Measurements from ENCODE around the gene HID1. TPM values are rescaled to one million over a fixed set of nuclear protein-coding genes. Genes with fewer than 3 reads are reported as not detected.

HID1 gene
- total and polyA plus RNA-seq, 9 of the 15 experiments (the other 6 are each of a cell fraction or from before 2014, with no cell fraction given): 0.14 to 2.1 (median 0.54) TPM; not detected in 2

- WGBS (ENCODE audit: insufficient coverage, low coverage, missing lambda C conversion rate): 43% methylated on average over 5 of the region's 6 CpGs
- Histone ChIP-seq H3K4me1 (replicated peaks in 1 of 2; ENCODE audit: control insufficient read depth in 2 of 2, insufficient read depth in 2 of 2, low read length in 2 of 2) (peaks cover 14 to 28% of the 10 kb centered on the region in 2 experiments; a peak in 4 of 5 replicates), H2AFZ (ENCODE audit: low read depth, low read length) (no peak overlapping the region), H3K27ac (ENCODE audit: extremely low read depth, low read depth, low read length) (no peak overlapping the region), H3K79me2 (ENCODE audit: control insufficient read depth, insufficient read depth, low read length) (peaks cover 9% of the 10 kb centered on the region), H3K4me3 (no peak overlapping the region), H3K27me3 (ENCODE audit: control insufficient read depth in 2 of 2, insufficient read depth in 2 of 2, low read length in 2 of 2) (no peaks in the 10 kb centered on the region), H3K4me2 (ENCODE audit: insufficient read depth, low read length) (no peak overlapping the region), H3K9ac (ENCODE audit: insufficient read depth in 1 of 2, low read depth in 2 of 2, low read length in 2 of 2) (no peak overlapping the region), H3K9me1 (ENCODE audit: control insufficient read depth, insufficient read depth, low read length) (peaks cover 3% of the 10 kb centered on the region), H3K36me3 (ENCODE audit: control insufficient read depth, insufficient read depth, low read length) (peaks cover 3% of the 10 kb centered on the region; the same call in 1 of the 3 replicates), H4K20me1 (replicated peaks; ENCODE audit: control insufficient read depth, insufficient read depth, low read length) (no peaks in the 10 kb centered on the region), H3K9me3 (replicated peaks; ENCODE audit: control insufficient read depth, insufficient read depth, low read depth, low read length) (no peaks in the 10 kb centered on the region)
- in situ Hi-C loops (cut with MboI): no loop called here
- no TSS peak for BruUV-seq (replicated peaks)
- ChIA-PET CTCF (ENCODE audit: low intra/inter-chr PET ratio) (interaction anchor here (0.6 kb wide), 1 partner anchor 473 kb away, joined by 3 read pairs; no protein-coding TSS in a partner anchor), POLR2A (interaction anchor here (0.6 to 2.0 kb wide), 4 partner anchors 16 to 240 kb away, joined by 3 to 6 read pairs (median 4); no protein-coding TSS in a partner anchor)
- no peak for ATAC-seq
- no peak for TF ChIP-seq ELF4 (CRISPR knock-in tag; IDR thresholded peaks at IDR 0.05)
- TF ChIP-seq PRDM10 (IDR thresholded peaks at IDR 0.05; ENCODE audit: partially characterized antibody): no peak
- TF ChIP-seq U2AF1 (optimal IDR thresholded peaks at IDR 0.05; ENCODE audit: low read depth, low read length): no peak
- TF ChIP-seq CEBPB (tag; IDR thresholded peaks at IDR 0.05): no peak
- no peak for TF ChIP-seq TCF15 (CRISPR knock-in tag; IDR thresholded peaks at IDR 0.05)
- intact Hi-C loops (cut with micrococcal nuclease): loop anchor here (10.0 kb wide), 1 partner anchor 84 kb away; the partner anchor contains the start of genes OTOP2 and USH1G
- FAIRE-seq: no peak
- no peak for DNase-seq (ENCODE audit: extremely low read depth in 1 of 4, low spot score in 3 of 4)
These were observed 35.8 kb upstream of the HID1 start for GRCh38 chr17:75008373-75008772.
